HUDEP-2 (cell line): ENCODE data around the gene CCL5.
"Not testable (repeated sequence)": the region's sequence is repeated elsewhere in the genome, so short reads cannot be mapped to it uniquely, and the experiment has no call there.

Source experiments
- DNase-seq, 76 experiments: peaks; one replicate each; lab custom pipeline; 2025; ENCODE audit not compliant: unreplicated experiment in 76 of 76; lab: John Stamatoyannopoulos, UW

CCL5 gene

DNA sequence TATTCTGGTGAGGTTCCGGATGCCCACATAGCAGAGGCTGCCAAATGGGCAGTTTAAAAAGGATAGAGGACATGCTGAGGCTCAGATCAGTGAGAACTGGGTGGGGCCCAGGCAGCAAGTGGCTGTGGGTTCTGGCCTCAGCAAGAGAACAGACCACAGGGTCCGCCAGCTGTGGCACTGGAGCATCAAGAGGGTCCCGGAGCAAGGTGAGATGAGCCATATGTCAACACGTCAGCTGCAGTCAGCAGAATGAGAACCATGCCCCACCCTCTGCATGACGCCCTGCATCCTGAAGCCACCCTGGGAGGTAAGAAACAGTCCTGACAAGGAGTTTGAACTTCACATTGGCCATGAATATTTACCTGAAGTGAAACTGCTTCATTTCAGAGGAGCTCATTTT is 20.1 kb upstream of the CCL5 start:
- no peak for DNase-seq

DNA sequence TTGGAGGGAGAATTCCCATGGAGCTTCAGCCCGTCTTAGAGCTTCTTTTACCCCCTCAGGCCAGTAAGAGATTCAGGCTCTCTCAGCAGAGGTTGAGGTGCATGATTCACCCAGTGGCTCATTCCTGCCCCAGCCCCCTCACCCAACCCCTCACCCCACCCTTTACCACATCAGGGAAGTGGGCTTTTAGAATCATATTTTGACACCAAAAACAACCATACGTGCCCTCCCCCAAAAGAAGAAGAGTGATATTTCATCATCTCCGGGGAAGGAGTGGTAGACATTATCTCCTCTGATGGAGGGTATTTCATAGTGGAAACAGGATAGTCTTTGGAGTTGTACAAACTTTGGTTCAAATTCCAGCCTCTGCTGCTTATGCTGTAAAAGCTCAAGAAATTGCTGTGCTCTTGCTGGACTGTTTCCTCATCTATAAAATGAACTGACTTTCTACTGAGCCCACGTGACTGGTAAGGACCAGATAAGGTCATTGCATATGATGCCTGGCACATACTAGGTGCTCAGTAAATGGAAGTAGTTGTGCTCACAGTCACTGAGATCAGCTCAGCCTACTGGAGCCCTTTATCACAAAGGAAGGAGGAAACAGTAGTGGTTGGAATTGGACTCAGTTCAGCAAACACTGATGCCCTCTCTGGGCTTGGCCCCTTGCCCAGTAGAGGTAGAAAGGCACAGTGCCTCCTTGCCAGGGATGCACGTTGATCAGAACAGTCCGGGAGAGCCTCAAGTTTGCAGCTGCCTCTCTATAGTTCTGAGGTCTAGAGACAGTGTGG is 18.3 kb upstream of the CCL5 start:
- DNase-seq = peak in 11 of 76 experiments; percentile 2 to 26 (median 15)

DNA sequence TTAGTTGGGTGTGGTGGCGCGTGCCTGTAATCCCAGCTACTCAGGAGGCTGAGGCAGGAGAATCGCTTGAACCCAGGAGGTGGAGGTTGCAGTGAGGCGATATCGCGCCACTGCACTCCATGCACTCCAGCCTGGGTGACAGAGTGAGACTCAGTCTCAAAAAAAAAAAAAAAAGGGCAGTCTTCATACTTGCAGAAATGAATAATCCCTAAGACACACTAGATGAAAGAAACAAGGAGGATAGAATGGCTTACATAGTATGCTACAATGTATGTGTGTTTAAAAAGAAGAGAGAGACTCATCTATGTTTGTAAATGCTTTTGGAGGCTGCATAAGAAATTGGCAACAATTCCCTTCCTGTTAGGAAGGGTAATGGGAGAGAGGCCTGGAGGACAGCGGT is 17.6 kb upstream of the CCL5 start:
- not testable (repeated sequence) for DNase-seq

DNA sequence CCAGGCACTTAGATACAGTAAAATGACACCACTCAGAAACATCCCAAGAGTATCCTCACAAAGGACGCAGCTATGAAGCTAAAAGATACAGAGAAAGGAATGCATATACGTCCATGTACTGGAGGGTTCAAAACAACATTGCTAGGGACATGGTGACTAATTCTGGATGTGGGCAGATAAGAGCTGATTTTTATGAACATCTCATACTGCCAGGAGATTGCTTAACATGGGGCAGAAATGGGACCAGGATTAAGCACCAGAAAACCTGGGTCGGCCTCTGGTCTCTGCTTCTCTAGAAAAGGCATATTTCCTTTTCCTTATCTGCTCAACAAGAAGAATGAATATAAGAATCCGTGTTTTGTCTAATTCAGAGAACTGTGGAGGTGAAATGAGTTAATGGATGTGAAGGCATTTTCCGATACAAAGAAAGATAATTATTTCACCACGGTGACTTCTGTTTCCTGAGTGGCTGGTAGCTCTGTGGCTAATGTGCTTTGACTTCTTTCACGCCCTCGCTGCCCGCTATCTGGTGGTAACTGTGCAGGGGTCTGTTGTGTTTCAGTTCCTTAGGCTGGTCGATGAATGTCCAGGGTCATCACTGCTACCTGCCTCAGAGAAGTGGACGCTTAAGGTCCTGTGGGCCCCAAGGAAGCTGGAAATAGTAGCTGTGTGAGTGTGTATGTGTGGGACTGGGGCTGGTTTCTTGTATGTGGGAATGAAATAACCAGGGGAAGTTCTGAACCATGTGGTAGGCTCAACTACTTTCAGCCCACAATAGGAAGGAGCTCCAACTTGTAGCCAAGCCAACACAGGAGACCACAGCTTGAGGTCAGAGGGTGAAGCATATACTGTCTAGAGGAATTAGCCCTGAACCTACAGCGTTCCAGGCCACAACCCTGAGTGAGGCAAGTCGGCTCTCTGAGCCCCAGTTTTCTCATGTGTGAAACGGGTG is 15.8 kb upstream of the CCL5 start:
- DNase-seq = no peak

DNA sequence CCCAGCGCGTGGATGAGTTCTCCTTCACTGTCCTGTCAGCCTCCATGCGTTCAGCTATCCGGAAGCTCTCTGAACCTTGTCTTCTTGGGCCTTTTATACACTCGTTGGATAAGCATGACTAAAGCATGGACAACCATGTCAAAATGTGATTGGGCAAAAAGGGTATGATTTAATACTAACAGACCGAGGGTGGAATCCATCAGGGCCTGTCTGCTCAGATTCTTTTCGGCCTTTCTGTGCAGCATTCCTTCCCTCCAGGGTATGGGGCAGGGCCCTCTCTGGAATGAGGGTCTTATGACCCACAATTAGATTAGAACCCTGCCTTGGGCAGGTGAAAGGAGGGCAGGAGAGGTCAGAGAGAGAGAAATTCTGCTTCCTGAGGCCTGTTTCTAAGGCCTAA is 14.0 kb upstream of the CCL5 start:
- no peak for DNase-seq

DNA sequence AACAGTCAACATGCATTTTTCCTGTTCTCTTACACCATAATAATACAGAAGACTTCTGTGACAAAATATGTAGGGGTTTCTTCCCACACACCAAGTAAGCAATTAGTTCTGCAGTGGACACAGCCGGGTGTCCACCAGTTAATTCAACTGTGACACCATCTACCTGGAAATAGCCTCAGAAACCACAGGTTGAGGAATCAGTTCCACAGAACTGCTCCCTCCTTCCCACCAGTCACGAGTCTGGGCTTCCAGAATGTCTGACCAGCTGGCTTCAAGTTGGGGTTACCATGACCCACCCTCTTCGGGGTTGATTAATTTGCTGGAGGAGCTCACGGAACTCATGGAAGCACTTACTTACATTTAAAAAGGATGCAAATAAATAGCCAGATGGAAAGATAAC is 13.6 kb upstream of the CCL5 start:
- no peak for DNase-seq

DNA sequence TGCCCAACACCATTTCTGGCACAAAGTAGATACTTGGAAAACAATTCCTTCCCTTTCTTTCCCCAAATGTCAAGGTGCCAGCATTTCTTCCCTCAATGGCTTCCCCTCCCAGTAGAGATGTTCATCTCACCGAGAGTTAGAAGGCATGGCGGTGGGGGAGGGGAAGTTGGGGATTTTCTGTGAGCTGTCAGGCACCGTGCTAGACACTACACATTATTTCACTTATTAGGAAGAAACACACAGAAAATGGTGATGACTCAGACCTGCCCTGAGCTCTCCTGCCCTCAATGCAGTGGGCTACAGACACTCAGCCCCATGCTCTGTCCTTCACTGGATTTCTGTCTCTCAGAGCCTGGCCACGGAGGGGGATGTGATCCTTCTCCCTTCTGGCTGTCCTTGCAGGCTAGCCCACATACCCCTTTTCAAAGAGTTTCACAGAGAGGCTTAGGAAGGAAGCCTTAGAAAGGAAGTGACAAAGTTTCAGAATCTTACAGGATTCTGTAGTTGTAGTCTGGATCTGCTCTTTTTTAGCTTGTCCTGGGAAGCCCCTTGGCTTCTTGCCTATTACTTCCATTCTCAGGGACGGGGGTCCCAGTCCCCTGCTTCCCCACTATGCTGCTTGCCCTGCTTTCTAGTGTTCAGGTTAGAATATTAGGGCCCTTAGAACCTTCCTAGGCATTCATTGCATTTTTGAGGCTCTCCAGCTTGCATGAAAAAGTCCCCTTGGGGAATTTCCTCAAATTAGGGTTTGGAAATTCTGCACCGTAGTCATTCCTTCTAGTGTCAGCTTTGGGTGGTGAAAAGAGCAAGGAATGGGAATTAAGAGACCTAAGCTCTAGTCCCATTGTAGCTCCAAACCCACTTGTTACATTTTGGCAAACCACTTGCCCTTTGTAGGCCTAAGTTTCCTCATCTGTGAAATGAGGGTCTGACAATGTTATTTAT is 12.2 kb upstream of the CCL5 start:
- no peak for DNase-seq

DNA sequence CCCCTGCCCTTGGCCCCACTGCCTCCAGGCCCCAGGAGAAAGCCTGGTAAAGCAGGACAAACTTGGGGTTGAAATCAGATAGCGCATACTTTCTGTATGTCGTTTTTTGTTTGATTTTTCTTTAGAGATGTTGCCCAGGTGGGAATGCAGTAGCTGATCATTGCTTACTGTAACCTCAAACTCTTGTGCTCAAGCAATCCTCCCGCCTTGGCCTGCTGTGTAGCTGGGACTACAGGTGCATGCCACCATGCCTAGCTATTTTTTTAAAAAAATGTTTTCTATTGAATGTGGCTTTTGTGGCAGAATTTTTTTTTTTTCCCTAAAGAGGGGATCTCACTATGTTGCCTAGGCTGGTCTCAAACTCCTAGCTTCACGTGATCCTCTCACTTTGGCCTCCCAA is 11.1 kb upstream of the CCL5 start:
- DNase-seq = no peak

DNA sequence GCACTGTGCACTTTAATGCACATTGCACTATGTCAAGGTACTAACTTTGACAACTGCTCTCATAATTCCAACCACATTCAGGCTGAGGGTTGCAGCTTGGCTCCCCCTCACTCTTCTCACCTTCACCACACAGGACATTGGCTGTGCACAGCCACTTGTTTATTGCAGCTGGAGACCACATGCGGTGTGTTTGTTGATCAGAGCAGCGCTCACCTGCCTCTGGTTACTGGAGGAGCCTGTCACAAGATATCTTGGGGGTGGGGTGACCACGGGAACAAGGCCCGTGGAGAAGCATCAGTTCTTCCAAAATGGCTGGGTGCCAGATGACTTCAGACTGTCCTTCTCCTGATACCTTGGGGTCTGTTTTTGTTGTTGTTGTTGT is 10.6 kb upstream of the CCL5 start:
- DNase-seq = peak in 1 of 76 experiments; percentile 10

DNA sequence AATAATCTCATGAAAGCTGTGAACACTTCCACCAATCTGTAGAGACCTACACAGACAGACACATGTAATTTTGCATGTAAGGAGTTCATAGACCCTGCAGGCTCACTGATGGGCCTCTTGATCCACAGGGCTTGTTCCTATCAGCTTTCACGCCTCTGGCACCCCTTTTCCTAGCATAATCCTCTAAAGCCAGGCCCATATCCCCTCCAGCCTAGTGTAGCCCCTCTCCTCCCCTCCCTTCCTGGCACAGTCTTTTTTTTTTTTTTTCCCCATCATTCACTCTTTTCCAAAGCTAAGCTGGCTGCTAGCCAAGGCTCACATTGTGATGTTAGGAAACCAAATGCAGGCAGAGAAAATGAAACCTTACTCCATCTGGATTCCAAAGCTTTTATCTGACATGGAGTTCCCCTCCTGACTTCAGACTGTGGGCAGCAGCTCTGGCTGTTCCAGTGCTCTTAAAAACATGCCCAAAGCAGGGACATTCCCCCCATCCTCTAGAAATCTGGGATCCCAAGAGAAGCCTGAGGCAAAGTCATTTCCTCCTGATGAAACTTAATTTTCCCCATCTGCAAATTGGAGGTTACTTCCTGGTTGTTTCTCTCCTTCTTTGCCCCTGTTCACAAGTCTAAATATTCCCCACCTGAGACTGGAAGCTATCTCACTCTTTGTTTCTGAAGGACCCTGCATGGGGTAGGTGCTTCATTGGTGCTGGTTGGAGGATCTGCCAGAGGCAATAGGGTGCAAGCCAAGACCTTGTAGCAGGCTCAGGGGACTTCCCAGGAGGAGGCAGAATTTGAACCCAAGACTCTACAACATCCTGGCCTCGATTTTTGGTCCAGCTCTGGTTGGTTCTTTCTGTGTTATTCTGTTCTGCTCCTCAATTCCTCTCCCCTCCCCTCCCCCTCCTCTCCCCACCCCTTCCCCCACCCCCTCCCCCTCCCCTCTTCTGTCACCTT is 9.9 kb upstream of the CCL5 start:
- DNase-seq = no peak

DNA sequence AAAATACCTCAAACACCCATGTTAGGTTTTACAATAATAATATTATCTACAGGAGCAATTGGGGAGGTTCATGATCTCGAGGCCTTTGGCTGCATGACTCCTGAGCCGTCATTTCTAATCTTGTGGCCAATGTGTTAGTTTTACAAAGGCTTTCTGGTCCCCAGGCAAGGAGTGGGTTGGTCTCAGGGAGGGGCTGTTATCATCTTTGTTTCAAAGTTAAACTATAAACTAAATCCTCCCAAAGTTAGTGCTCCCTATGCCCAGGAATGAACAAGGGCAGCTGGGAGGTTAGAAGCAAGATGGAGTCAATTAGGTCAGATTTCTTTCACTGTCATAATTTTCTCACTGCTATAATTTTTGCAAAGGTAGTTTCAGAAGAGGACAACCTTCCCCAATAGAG is 9.1 kb upstream of the CCL5 start:
- DNase-seq = no peak

DNA sequence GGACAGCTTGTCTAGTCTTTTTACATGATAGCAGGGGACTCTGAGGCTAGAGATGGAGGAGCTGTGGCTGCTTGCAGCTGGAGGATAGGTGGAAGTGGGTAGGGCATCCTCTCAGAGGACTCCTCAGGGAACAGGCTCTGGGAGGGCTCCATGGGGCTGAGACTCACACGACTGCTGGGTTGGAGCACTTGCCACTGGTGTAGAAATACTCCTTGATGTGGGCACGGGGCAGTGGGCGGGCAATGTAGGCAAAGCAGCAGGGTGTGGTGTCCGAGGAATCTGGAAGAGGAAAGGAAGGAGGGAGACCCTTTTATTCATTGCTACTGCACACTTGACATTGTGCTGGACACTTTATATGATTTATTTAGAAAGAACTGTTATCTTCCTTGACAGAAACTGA is 1.8 kb downstream of the CCL5 start:
- DNase-seq = no peak

DNA sequence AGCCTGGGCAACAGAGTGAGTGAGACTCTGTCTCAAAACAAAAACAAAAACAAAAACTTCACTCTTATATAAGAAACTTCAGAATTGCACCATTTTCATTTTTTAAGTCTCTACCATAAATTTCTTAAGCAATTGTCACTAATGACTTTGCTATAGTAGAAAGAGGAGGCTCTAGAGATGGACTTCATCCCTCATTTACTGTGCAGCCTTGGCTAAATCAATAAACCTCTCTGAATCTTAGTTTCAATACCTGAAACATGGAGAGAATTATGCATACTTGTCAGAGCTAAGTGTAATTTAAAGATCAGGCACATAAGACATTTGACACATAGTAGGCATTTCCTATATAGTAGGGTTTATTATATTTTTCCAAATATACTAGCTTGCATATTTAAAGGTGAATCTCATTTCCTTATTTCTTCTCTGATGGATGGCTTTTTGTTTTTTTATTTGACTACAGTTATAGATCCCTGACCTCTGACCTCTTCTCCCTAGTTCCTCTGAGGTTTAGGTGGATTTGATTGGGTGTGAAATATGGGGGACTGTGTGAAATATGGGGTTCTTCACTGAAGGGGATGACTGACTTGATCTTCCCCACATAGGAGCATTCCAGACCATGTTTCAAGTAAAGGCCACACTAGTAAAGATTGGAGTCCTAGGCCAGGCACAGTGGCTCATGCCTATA is 2.7 kb downstream of the CCL5 start:
- no peak for DNase-seq

DNA sequence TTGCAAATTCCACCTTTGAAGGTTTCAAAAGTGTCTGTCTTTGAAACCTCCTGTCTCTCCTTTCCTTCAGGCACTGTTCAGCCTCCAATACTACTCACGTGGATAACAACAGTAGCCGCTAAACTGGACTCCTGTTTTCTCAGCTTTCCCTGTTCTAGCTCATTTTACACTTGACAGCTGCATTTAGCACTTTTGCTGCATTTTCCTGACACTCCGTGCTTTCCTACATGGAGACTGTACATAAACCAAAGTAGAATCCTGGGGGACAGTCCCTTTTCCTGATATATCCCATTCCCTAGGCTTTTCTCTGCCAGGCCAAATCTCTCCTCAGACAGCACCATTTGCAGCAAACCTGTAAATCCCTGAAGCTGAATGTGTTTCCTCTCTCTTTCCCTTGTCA is 3.6 kb downstream of the CCL5 start:
- DNase-seq = no peak

DNA sequence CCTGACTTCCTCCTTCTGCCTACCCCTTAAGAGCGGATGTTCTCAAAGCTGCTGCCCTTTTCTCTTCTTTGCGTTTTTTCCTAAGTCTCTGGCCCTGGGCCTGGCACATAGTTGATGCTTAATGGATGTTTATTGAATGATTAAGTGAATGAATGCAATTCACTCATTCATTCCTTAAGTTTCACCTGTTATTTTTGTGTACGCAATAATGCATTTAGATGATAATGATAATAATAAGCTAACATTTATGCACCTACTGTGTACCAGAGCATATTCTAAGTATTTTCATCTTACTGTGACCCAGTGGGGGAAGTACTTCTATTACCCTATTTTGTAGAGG is 4.4 kb downstream of the CCL5 start:
- DNase-seq = no peak

DNA sequence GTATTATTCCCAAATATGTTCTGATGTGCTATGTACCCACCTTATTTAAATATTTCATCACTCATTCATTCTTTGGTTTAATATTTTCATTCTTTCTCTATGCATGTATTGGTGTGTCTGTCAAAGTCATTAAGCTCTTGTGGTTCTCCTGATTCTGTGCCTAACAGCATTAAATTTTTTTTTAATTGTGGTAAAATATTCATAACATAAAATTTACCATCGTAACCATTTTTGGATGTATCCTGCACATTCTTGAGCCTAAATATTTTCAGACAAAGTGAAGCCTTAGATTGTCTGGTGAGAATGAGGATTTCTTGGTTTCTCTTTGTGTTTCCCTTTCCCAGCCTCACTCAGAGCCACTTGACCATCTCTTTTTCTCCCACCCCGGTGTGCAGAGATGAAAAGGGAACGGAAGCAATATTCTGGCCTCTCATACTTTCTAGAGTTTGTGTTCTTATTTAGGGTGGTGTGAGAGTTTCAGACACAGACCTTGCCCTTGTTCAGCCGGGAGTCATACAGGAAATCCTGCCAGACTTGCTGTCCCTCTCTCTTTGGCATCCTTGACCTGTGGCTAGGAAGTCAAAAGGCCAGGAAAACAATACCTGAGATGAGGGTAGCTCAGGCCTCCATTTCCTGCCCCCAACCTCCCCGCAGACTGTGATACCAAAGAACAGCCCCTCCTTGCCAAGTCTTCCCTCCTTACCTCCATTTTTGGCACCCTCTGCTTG is 4.9 kb downstream of the CCL5 start:
- no peak for DNase-seq

DNA sequence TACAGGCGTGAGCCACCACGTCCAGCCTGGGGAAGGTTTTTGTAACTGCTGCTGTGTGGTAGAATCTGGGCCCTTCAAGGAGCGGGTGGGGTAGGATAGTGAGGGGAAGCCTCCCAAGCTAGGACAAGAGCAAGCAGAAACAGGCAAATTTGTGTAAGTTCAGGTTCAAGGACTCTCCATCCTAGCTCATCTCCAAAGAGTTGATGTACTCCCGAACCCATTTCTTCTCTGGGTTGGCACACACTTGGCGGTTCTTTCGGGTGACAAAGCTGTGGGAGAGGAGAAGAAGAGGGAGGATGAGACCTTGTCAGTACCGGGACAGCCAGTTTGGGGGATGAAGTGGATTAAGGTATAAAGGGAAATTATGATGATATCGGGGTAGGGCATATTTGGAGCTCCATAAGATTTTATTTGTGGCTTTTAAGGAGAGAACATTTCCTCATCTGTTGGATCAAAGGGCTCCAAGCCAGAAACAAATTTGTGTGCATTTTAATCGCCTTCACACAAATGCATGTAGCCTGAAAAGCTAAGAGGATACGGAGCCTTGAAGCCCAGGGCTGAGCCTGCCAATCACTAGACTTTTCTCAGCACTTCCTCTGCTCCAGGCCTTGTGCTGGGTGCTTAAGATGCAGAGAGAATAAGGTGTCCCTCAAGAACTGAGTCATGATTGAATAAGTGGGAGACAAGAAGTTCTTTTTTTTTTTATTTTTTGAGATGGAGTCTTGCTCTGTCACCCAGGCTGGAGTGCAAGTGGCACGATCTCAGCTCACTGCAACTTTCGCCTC is 7.8 kb downstream of the CCL5 start:
- DNase-seq = no peak
